Measurements from ENCODE around the gene DOCK1. TPM values are rescaled to one million over a fixed set of nuclear protein-coding genes. Genes with fewer than 3 reads are reported as not detected.

Gene DOCK1
- total RNA-seq, 1 experiment from 2014 or later, result 82.2 TPM

- Mint-ChIP-seq H3K4me1 (ENCODE audit: low read depth, unreplicated experiment) (peaks cover 33% of the 10 kb centered on the region), H3K36me3 (ENCODE audit: insufficient read depth, unreplicated experiment) (peaks cover 37% of the 10 kb centered on the region), H3K27ac (ENCODE audit: unreplicated experiment) (no peak overlapping the region), H3K9me3 (ENCODE audit: unreplicated experiment) (no peaks in the 10 kb centered on the region), H3K27me3 (ENCODE audit: insufficient read depth, unreplicated experiment) (no peaks in the 10 kb centered on the region), H3K4me3 (ENCODE audit: unreplicated experiment) (no peak overlapping the region)
- Histone ChIP-seq H3K9me3 (no peaks in the 10 kb centered on the region), H3K27me3 (replicated peaks; ENCODE audit: control insufficient read depth, insufficient read depth, low read length) (no peaks in the 10 kb centered on the region), H3K4me1 (peaks cover 15% of the 10 kb centered on the region), H3K36me3 (ENCODE audit: control insufficient read depth, insufficient read depth, low read length) (0 out of 2 replicates have a peak, but pooled peaks cover under 1% of the 10 kb centered on the region), H3K4me3 (ENCODE audit: low read depth, low read length) (no peak overlapping the region)
- ChIA-PET POLR2A (no interaction called here), CTCF (interaction anchor here (0.5 to 1.2 kb wide), 4 partner anchors 12 to 370 kb away, joined by 3 to 4 read pairs (median 4); no protein-coding TSS in a partner anchor)
- no TSS peak for BruUV-seq (replicated peaks)
- DNase-seq, result peak; percentile 48 to 57
- intact Hi-C loops (cut with micrococcal nuclease; ENCODE audit: unreplicated experiment), result loop anchor here (5.0 kb wide), 1 partner anchor 57 kb away; no protein-coding TSS in a partner anchor
- TF ChIP-seq CTCF (IDR thresholded peaks at IDR 0.05; ENCODE audit: insufficient read depth in 1 of 2, low read depth in 1 of 2, low read length in 1 of 2, severe bottlenecking in 1 of 2, unreplicated experiment in 1 of 2), result peak; percentile 28 to 57
These were observed 64.1 kb downstream of the DOCK1 start for GRCh38 chr10:126969310-126969709.

GRCh38 chr10:126972635-126973414 is 67.6 kb downstream of the DOCK1 start:
- CTCF ChIA-PET, result interaction anchor here (0.7 kb wide), 2 partner anchors 46 to 386 kb away, joined by 3 to 6 read pairs; no protein-coding TSS in a partner anchor
- peak overlapping the region; percentile 68 for H3K4me3 Mint-ChIP-seq (ENCODE audit: unreplicated experiment)
- TF ChIP-seq CTCF (IDR thresholded peaks at IDR 0.05; ENCODE audit: insufficient read depth in 1 of 2, low read depth in 1 of 2, low read length in 1 of 2, severe bottlenecking in 1 of 2, unreplicated experiment in 1 of 2), result no peak
- intact Hi-C loops (cut with micrococcal nuclease; ENCODE audit: unreplicated experiment), result loop anchor here (5.0 to 10.0 kb wide), 2 partner anchors 186 to 398 kb away; no protein-coding TSS in a partner anchor
- H3K27me3 ChIP-seq (replicated peaks; ENCODE audit: control insufficient read depth, insufficient read depth, low read length), result no peaks in the 10 kb centered on the region
- POLR2A ChIA-PET, result interaction anchor here (0.6 kb wide), 1 partner anchor 228 kb away, joined by 6 read pairs; no protein-coding TSS in a partner anchor
- H3K4me3 ChIP-seq (ENCODE audit: low read depth, low read length), result 0 out of 2 replicates have a peak overlapping the region, but pooled peaks have one; percentile 7
- H3K36me3 ChIP-seq (ENCODE audit: control insufficient read depth, insufficient read depth, low read length), result 0 out of 2 replicates have a peak, but pooled peaks cover 1% of the 10 kb centered on the region
- H3K4me1 ChIP-seq, result peaks cover 15% of the 10 kb centered on the region
- BruUV-seq (replicated peaks), result TSS peak; percentile 96
- peak; percentile 62 to 74 for DNase-seq
- peak overlapping the region; percentile 87 for H3K27ac Mint-ChIP-seq (ENCODE audit: unreplicated experiment)
- no peaks in the 10 kb centered on the region for H3K9me3 Mint-ChIP-seq (ENCODE audit: unreplicated experiment)
- H3K4me1 Mint-ChIP-seq (ENCODE audit: low read depth, unreplicated experiment), result peaks cover 33% of the 10 kb centered on the region
- peaks cover 61% of the 10 kb centered on the region for H3K36me3 Mint-ChIP-seq (ENCODE audit: insufficient read depth, unreplicated experiment)
- H3K9me3 ChIP-seq, result no peaks in the 10 kb centered on the region
- H3K27me3 Mint-ChIP-seq (ENCODE audit: insufficient read depth, unreplicated experiment), result no peaks in the 10 kb centered on the region

- no peak for TF ChIP-seq CTCF (IDR thresholded peaks at IDR 0.05; ENCODE audit: insufficient read depth in 1 of 2, low read depth in 1 of 2, low read length in 1 of 2, severe bottlenecking in 1 of 2, unreplicated experiment in 1 of 2)
- Mint-ChIP-seq H3K9me3 (ENCODE audit: unreplicated experiment) (no peaks in the 10 kb centered on the region), H3K4me3 (ENCODE audit: unreplicated experiment) (no peak overlapping the region), H3K27me3 (ENCODE audit: insufficient read depth, unreplicated experiment) (no peaks in the 10 kb centered on the region), H3K36me3 (ENCODE audit: insufficient read depth, unreplicated experiment) (peaks cover 70% of the 10 kb centered on the region), H3K4me1 (ENCODE audit: low read depth, unreplicated experiment) (peaks cover 17% of the 10 kb centered on the region), H3K27ac (ENCODE audit: unreplicated experiment) (peak overlapping the region; percentile 2)
- no TSS peak for BruUV-seq (replicated peaks)
- intact Hi-C loops (cut with micrococcal nuclease; ENCODE audit: unreplicated experiment), result loop anchor here (10.0 kb wide), 1 partner anchor 400 kb away; no protein-coding TSS in a partner anchor
- no peak for DNase-seq
- no peak overlapping the region for H3K4me3 ChIP-seq (ENCODE audit: low read depth, low read length)
- ChIA-PET POLR2A (no interaction called here), CTCF (no interaction called here)
- H3K27me3 ChIP-seq (replicated peaks; ENCODE audit: control insufficient read depth, insufficient read depth, low read length), result no peaks in the 10 kb centered on the region
- H3K9me3 ChIP-seq, result no peaks in the 10 kb centered on the region
- peaks cover 15% of the 10 kb centered on the region for H3K4me1 ChIP-seq
- H3K36me3 ChIP-seq (ENCODE audit: control insufficient read depth, insufficient read depth, low read length), result peaks cover 1% of the 10 kb centered on the region; the same call in 1 of the 2 replicates
These were observed 70.0 kb downstream of the DOCK1 start for GRCh38 chr10:126975221-126975620.
